ENCODE results near the gene ZKSCAN8. TPM values are rescaled to one million over a fixed set of nuclear protein-coding genes. Genes with fewer than 3 reads are reported as not detected.

The ZKSCAN8 gene
- total RNA-seq, 1 experiment from 2014 or later: 25.4 TPM

DNA sequence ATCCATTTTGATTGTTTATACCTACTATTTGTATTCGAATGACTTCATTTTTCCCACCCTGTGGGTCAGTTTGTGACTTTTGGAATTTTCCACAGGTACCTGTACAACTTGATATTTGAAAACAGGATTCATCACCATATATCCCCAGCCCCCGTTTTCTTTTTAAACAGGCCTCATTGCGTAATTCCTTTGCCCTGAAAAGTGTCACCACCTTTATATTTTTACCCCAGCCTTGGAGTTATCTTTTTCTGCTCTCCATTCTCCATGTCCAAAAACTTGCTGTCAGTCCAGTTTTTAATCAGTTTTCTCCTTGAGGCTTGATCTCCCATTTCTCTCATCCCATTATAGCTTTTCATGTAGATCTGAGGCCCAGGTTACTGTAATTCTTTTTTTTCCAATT is 16.6 kb downstream of the ZKSCAN8 start:
- WGBS (ENCODE audit: extremely low coverage, insufficient read length, low lambda C conversion rate): no CpG with 5 or more reads among the region's 3 CpGs
- no peaks in the 10 kb centered on the region; the same call in 1 of the 2 replicates for H3K4me1 ChIP-seq (ENCODE audit: insufficient read depth, low read length)
- H3K18ac ChIP-seq (ENCODE audit: insufficient read length, low read depth, low read length): no peak overlapping the region
- H2BK120ac ChIP-seq (ENCODE audit: low read depth, low read length, poor library complexity, severe bottlenecking): no peak overlapping the region
- no peaks in the 10 kb centered on the region for H3K79me1 ChIP-seq (ENCODE audit: insufficient read depth, low read depth, low read length, poor library complexity, severe bottlenecking)
- Mint-ChIP-seq H3K27ac (no peak overlapping the region), H3K9me3 (peaks cover 0 to under 1% of the 10 kb centered on the region in 2 experiments; a peak in 2 of 5 replicates), H3K27me3 (ENCODE audit: low read depth) (peaks cover 18% of the 10 kb centered on the region), H3K36me3 (ENCODE audit: insufficient read depth in 1 of 3, low read depth in 3 of 3) (peaks cover 34 to 55% (median 52%) of the 10 kb centered on the region in 3 experiments), H3K4me3 (no peak overlapping the region), H3K4me1 (peaks cover 8 to 14% of the 10 kb centered on the region in 2 experiments)
- H3K9ac ChIP-seq (ENCODE audit: extremely low read depth, insufficient read length, low read length): no peak overlapping the region
- H3K27ac ChIP-seq (ENCODE audit: insufficient read length, low read depth, low read length): no peak overlapping the region
- no peak overlapping the region for H4K8ac ChIP-seq (replicated peaks; ENCODE audit: insufficient read length, low read depth, low read length)
- no peak overlapping the region for H2BK20ac ChIP-seq (ENCODE audit: low read depth, low read length, poor library complexity, severe bottlenecking)
- no peaks in the 10 kb centered on the region for H3K27me3 ChIP-seq (ENCODE audit: insufficient read depth, low read length)
- H3K23me2 ChIP-seq (ENCODE audit: insufficient read length, low read depth, low read length, poor library complexity, severe bottlenecking): no peaks in the 10 kb centered on the region
- H4K20me1 ChIP-seq (ENCODE audit: control insufficient read depth, insufficient read depth, insufficient read length): no peaks in the 10 kb centered on the region
- no peak overlapping the region for H2BK12ac ChIP-seq (ENCODE audit: insufficient read length, low read depth, low read length)
- H3K23ac ChIP-seq (ENCODE audit: insufficient read length, low read depth, low read length): no peak overlapping the region
- no peak overlapping the region for H3K14ac ChIP-seq (ENCODE audit: insufficient read depth, low read length)
- H3T11ph ChIP-seq (ENCODE audit: low read length): no peak overlapping the region
- no peak overlapping the region for H2AFZ ChIP-seq (ENCODE audit: low read length)
- no peak overlapping the region for H3K56ac ChIP-seq (ENCODE audit: insufficient read length, low read depth, low read length)
- no peaks in the 10 kb centered on the region for H3K79me2 ChIP-seq (ENCODE audit: insufficient read depth, low read length)
- H2AK5ac ChIP-seq (ENCODE audit: insufficient read length, low read length): no peak overlapping the region
- TF ChIP-seq, protein P1, sequence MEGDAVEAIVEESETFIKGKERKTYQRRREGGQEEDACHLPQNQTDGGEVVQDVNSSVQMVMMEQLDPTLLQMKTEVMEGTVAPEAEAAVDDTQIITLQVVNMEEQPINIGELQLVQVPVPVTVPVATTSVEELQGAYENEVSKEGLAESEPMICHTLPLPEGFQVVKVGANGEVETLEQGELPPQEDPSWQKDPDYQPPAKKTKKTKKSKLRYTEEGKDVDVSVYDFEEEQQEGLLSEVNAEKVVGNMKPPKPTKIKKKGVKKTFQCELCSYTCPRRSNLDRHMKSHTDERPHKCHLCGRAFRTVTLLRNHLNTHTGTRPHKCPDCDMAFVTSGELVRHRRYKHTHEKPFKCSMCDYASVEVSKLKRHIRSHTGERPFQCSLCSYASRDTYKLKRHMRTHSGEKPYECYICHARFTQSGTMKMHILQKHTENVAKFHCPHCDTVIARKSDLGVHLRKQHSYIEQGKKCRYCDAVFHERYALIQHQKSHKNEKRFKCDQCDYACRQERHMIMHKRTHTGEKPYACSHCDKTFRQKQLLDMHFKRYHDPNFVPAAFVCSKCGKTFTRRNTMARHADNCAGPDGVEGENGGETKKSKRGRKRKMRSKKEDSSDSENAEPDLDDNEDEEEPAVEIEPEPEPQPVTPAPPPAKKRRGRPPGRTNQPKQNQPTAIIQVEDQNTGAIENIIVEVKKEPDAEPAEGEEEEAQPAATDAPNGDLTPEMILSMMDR (conservative IDR thresholded peaks at IDR 0.05): no peak
- H2BK15ac ChIP-seq (ENCODE audit: low read depth, low read length): no peak overlapping the region
- H3K9me3 ChIP-seq (ENCODE audit: control insufficient read depth, low read depth, low read length): peaks cover 2% of the 10 kb centered on the region
- no peak overlapping the region for H4K5ac ChIP-seq (ENCODE audit: insufficient read length, low read depth, low read length)
- no peak overlapping the region for H3K4me2 ChIP-seq (ENCODE audit: insufficient read depth, insufficient read length, low read length)
- DNase-seq: no peak
- no peak overlapping the region for H4K91ac ChIP-seq (ENCODE audit: insufficient read length, low read depth, low read length)
- no peak overlapping the region for H2BK5ac ChIP-seq (ENCODE audit: insufficient read length, low read length)
- no peak overlapping the region for H3K4ac ChIP-seq (ENCODE audit: low read depth, low read length)
